ENCODE measurements around the gene MAN2C1. TPM values are rescaled to one million over a fixed set of nuclear protein-coding genes. Genes with fewer than 3 reads are reported as not detected.

Gene MAN2C1
- total and polyA plus RNA-seq, 7 donors: 54.0 to 124 (median 86.5) TPM

GRCh38 chr15:75367406-75367912 lies 948 bp downstream of the MAN2C1 start:
- WGBS, 3 donors: 33 to 39% (median 37%) methylated on average over 7 of the region's 7 CpGs
- intact Hi-C loops (cut with DNase I): loop anchor here (2.0 to 10.0 kb wide), 4 partner anchors 257 to 435 kb away; partner anchors contain the start of gene SNUPN (in 1 of the 2)
- peaks cover 4 to 70% of the 10 kb centered on the region in 2 donors for H3K36me3 ChIP-seq (ENCODE audit: insufficient read depth in 1 of 2, low read depth in 1 of 2)
- H3K4me3 ChIP-seq: peak overlapping the region; percentile 99
- no peaks in the 10 kb centered on the region for H3K27me3 ChIP-seq (ENCODE audit: insufficient read depth in 3 of 3, low read length in 2 of 3)
- TF ChIP-seq CTCF (IDR thresholded peaks at IDR 0.05): no peak
- peaks cover 20% of the 10 kb centered on the region for H3K4me1 ChIP-seq
- H3K27ac ChIP-seq: peak overlapping the region; percentile 100
- ATAC-seq: no peak
- H3K9me3 ChIP-seq: no peaks in the 10 kb centered on the region
- no peak for DNase-seq

GRCh38 chr15:75367006-75367405 lies 1.4 kb downstream of the MAN2C1 start:
- Histone ChIP-seq H3K4me1 (peaks cover 20% of the 10 kb centered on the region), H3K4me3 (peak overlapping the region; percentile 99), H3K36me3 (ENCODE audit: insufficient read depth in 1 of 2, low read depth in 1 of 2) (peaks cover 4 to 70% of the 10 kb centered on the region in 2 donors), H3K27ac (peak overlapping the region; percentile 100), H3K9me3 (no peaks in the 10 kb centered on the region), H3K27me3 (ENCODE audit: insufficient read depth in 3 of 3, low read length in 2 of 3) (no peaks in the 10 kb centered on the region)
- TF ChIP-seq CTCF (IDR thresholded peaks at IDR 0.05): no peak
- intact Hi-C loops (cut with DNase I): loop anchor here (2.0 to 10.0 kb wide), 4 partner anchors 258 to 436 kb away; partner anchors contain the start of gene SNUPN (in 1 of the 2)
- no peak for DNase-seq
- no peak for ATAC-seq

- DNase-seq: no peak
- intact Hi-C loops (cut with DNase I): loop anchor here (2.0 to 10.0 kb wide), 4 partner anchors 259 to 437 kb away; partner anchors contain the start of gene SNUPN (in 1 of the 2)
- H3K36me3 ChIP-seq (ENCODE audit: insufficient read depth in 1 of 2, low read depth in 1 of 2): peaks cover 0 to 70% of the 10 kb centered on the region in 2 donors
- 93 to 100% (median 100%) methylated on average over 3 of the region's 3 CpGs for WGBS, 3 donors
- no peak overlapping the region for H3K4me3 ChIP-seq
- no peak overlapping the region for H3K27ac ChIP-seq
- no peak for TF ChIP-seq CTCF (IDR thresholded peaks at IDR 0.05)
- peaks cover 20% of the 10 kb centered on the region for H3K4me1 ChIP-seq
- no peaks in the 10 kb centered on the region for H3K9me3 ChIP-seq
- no peaks in the 10 kb centered on the region for H3K27me3 ChIP-seq (ENCODE audit: insufficient read depth in 3 of 3, low read length in 2 of 3)
- ATAC-seq: no peak
Measured at GRCh38 chr15:75366163-75366562, 2.2 kb downstream of the MAN2C1 start.

GRCh38 chr15:75364881-75365280 lies 3.5 kb downstream of the MAN2C1 start:
- intact Hi-C loops (cut with DNase I): loop anchor here (5.0 to 10.0 kb wide), 3 partner anchors 260 to 317 kb away; partner anchors contain the start of gene SNUPN (in 1 of the 2)
- WGBS, 3 donors: 86 to 91% (median 88%) methylated on average over 6 of the region's 6 CpGs

More at GRCh38 chr15:75364881-75365280, 3.5 kb downstream of the MAN2C1 start:
- H3K4me3 ChIP-seq: no peak overlapping the region
- ATAC-seq (no peak), DNase-seq (no peak)
- H3K27ac ChIP-seq: no peak overlapping the region
- peaks cover 18% of the 10 kb centered on the region for H3K4me1 ChIP-seq
- no peaks in the 10 kb centered on the region for H3K27me3 ChIP-seq (ENCODE audit: insufficient read depth in 3 of 3, low read length in 2 of 3)
- no peaks in the 10 kb centered on the region for H3K9me3 ChIP-seq
- no peak for TF ChIP-seq CTCF (IDR thresholded peaks at IDR 0.05)
- H3K36me3 ChIP-seq (ENCODE audit: insufficient read depth in 1 of 2, low read depth in 1 of 2): peaks cover 0 to 75% of the 10 kb centered on the region in 2 donors
